Endothelial cell of umbilical vein (primary cell): ENCODE data around the gene BCL11B. TPM values are rescaled to one million over a fixed set of nuclear protein-coding genes. Genes with fewer than 3 reads are reported as not detected.

Experiments
- BruUV-seq: library from RNA; stranded (reverse); fragments of 400-500 nt; replicated peaks from 2 replicates; lab custom pipeline; 2021; lab: Mats Ljungman, UMichigan
- CTCF ChIA-PET: fragments of 300-600, 350-600 bp; sonication (Branson Sonifier 250); formaldehyde crosslinking; loops from one replicate; lab custom pipeline; 2021; ENCODE audit warnings: antibody characterized with exemption, inconsistent platforms; lab: Charles Lee
- POLR2A ChIA-PET: fragments of 300-600, 350-600 bp; sonication (Branson Sonifier 250); formaldehyde crosslinking; loops from one replicate; lab custom pipeline; 2021; ENCODE audit warnings: antibody characterized with exemption, inconsistent platforms; lab: Charles Lee
- DNase-seq: peaks from one replicate; pipeline ENCODE4 v3.0.0-alpha.2; 2011; ENCODE audit warnings: low read depth, low spot score
- FAIRE-seq: peaks from 2 replicates; lab custom pipeline; 2011; peaks lifted over from hg19 to GRCh38; lab: Jason Lieb, UNC
- H2AFZ ChIP-seq: 2 replicates; pipeline ENCODE4 v1.6.0; 2012; ENCODE audit warnings: low read depth, low read length, control low read depth, inconsistent platforms
- H3K27ac ChIP-seq: 2 replicates; pipeline ENCODE4 v1.5.1; 2011; ENCODE audit warnings: low read depth, mild to moderate bottlenecking, control low read depth, low read length, moderate library complexity; ENCODE audit not compliant: insufficient read depth
- H3K27me3 ChIP-seq, 2 experiments: 2 replicates each; pipeline versions ENCODE4 v1.6.0 to v1.6.1; 2011; ENCODE audit warnings: low read length in 2 of 2, mixed read lengths in 1 of 2; ENCODE audit not compliant: control insufficient read depth in 2 of 2, insufficient read depth in 2 of 2
- H3K36me3 ChIP-seq, 2 experiments: 2 replicates in 1 of 2; 3 replicates in 1 of 2; pipeline ENCODE4 v1.5.1; 2011; ENCODE audit warnings: low read length in 2 of 2, mild to moderate bottlenecking in 1 of 2, moderate library complexity in 1 of 2; ENCODE audit not compliant: control insufficient read depth in 2 of 2, insufficient read depth in 2 of 2; ENCODE audit errors: extremely low read depth in 1 of 2
- H3K4me1 ChIP-seq: 3 replicates; pipeline ENCODE4 v1.5.1; 2011; ENCODE audit warnings: mild to moderate bottlenecking, low read length; ENCODE audit not compliant: control insufficient read depth, insufficient read depth; ENCODE audit errors: extremely low read depth
- H3K4me2 ChIP-seq: 2 replicates; pipeline ENCODE4 v1.6.1; 2011; ENCODE audit warnings: low read length, control low read depth, mixed read lengths; ENCODE audit not compliant: insufficient read depth
- H3K4me3 ChIP-seq, 3 experiments: fragments of 200-600 bp in 1 of 3; sonication (generic), shearing (Covaris generic) in 1 of 3; replicated peaks in 1 of 3; 2 replicates each; pipeline ENCODE4 v1.5.1; 2011 to 2016; ENCODE audit warnings: control low read depth in 3 of 3, low read length in 3 of 3, mild to moderate bottlenecking in 2 of 3, inconsistent platforms in 1 of 3, low read depth in 1 of 3, moderate library complexity in 1 of 3; ENCODE audit not compliant: insufficient read depth in 1 of 3
- H3K79me2 ChIP-seq: 2 replicates; pipeline ENCODE4 v1.6.0; 2012; ENCODE audit warnings: low read length, inconsistent platforms; ENCODE audit not compliant: control insufficient read depth, insufficient read depth
- H3K9ac ChIP-seq: replicated peaks from 2 replicates; pipeline ENCODE3; 2011; ENCODE audit warnings: low read length, control low read depth; ENCODE audit not compliant: insufficient read depth; ENCODE audit errors: extremely low read depth
- H3K9me1 ChIP-seq: replicated peaks from 3 replicates; pipeline ENCODE4 v1.6.0; 2011; ENCODE audit warnings: mild to moderate bottlenecking, low read length; ENCODE audit not compliant: control insufficient read depth, insufficient read depth; ENCODE audit errors: extremely low read depth
- H3K9me3 ChIP-seq: replicated peaks from 2 replicates; pipeline ENCODE4 v1.5.1; 2012; ENCODE audit warnings: low read length, inconsistent platforms; ENCODE audit not compliant: control insufficient read depth, insufficient read depth
- H4K20me1 ChIP-seq: replicated peaks from 2 replicates; pipeline ENCODE3; 2011; ENCODE audit warnings: mild to moderate bottlenecking, low read length; ENCODE audit not compliant: control insufficient read depth, insufficient read depth; ENCODE audit errors: extremely low read depth
- EZH2 ChIP-seq: IDR thresholded peaks from 2 replicates; pipeline ENCODE4 v1.6.1; 2012; ENCODE audit warnings: borderline replicate concordance, low read depth, mild to moderate bottlenecking, moderate library complexity, low read length, inconsistent platforms; ENCODE audit not compliant: severe bottlenecking
- FOS ChIP-seq: IDR thresholded peaks from 2 replicates; pipeline ENCODE4 v1.6.1; 2011; ENCODE audit warnings: mild to moderate bottlenecking, low read length, moderate library complexity, borderline replicate concordance; ENCODE audit not compliant: insufficient read depth
- GATA2 ChIP-seq: IDR thresholded peaks from 2 replicates; pipeline ENCODE4 v1.7.0; 2011; ENCODE audit warnings: low read depth, mild to moderate bottlenecking, moderate library complexity, mixed read lengths, low read length; ENCODE audit not compliant: insufficient read length, insufficient read depth
- JUN ChIP-seq: IDR thresholded peaks from 2 replicates; pipeline ENCODE4 v1.6.1; 2011; ENCODE audit warnings: borderline replicate concordance, low read depth; ENCODE audit not compliant: insufficient read length, insufficient read depth
- MYC ChIP-seq: IDR thresholded peaks from one replicate; pipeline ENCODE4 v1.6.1; 2011; ENCODE audit warnings: mild to moderate bottlenecking, low read depth, low read length
- POLR2A ChIP-seq: IDR thresholded peaks from 2 replicates; pipeline ENCODE4 v1.6.1; 2012; ENCODE audit warnings: low read depth, mild to moderate bottlenecking, control low read depth, low read length
- POLR2AphosphoS5 ChIP-seq: IDR thresholded peaks from 2 replicates; pipeline ENCODE4 v1.6.1; 2012; ENCODE audit warnings: low read depth, mild to moderate bottlenecking, control low read depth, low read length, moderate library complexity; ENCODE audit not compliant: insufficient read depth
- dilution Hi-C: fragments of 300-500 bp; cut with MboI; formaldehyde crosslinking; loops from one replicate; pipeline ENCODE4 v1.15.0; 2019; ENCODE audit warnings: low sequenced_read_pairs; ENCODE audit not compliant: extremely low pct_ligation_motif_present
- intact Hi-C: fragments of 100-400 bp; cut with micrococcal nuclease; formaldehyde crosslinking; loops from one replicate; pipeline ENCODE4 v1.10.0; 2022
- polyA plus RNA-seq, 4 experiments: library from polyadenylated mRNA; depleted of rRNA in 3 of 4; stranded (reverse) in 3 of 4; unstranded in 1 of 4; fragments of >200 nt; gene quantifications; 2 replicates each; pipeline versions ENCODE4 v1.2.1 to v1.2.3, GENCODE V29; 2011 to 2012; ENCODE audit warnings: missing spikeins in 1 of 4
- total RNA-seq: library from RNA; stranded (reverse); gene quantifications from 2 replicates; pipeline ENCODE4 v1.2.3, GENCODE V29; 2021
- TF ChIP-seq, protein P1 (sequence below): IDR thresholded peaks from 2 replicates; pipeline ENCODE4 v1.6.1; 2011; ENCODE audit not compliant: insufficient read depth, insufficient read length
- TF ChIP-seq, protein P2 (sequence below), 2 donors: IDR thresholded peaks; 1 replicate in 1 of 2; 2 replicates in 1 of 2; pipeline ENCODE4 v1.5.1; 2011; ENCODE audit warnings: low read length in 2 of 2, mild to moderate bottlenecking in 2 of 2, moderate library complexity in 2 of 2, control low read depth in 1 of 2, inconsistent platforms in 1 of 2, low read depth in 1 of 2; ENCODE audit not compliant: insufficient read depth in 1 of 2; ENCODE audit errors: extremely low read depth in 1 of 2

The BCL11B gene
- total and polyA plus RNA-seq, 2 donors (not counting 3 experiments of a cell fraction or from before 2014, with no cell fraction given), result 0.03 to 0.07 TPM

DNA sequence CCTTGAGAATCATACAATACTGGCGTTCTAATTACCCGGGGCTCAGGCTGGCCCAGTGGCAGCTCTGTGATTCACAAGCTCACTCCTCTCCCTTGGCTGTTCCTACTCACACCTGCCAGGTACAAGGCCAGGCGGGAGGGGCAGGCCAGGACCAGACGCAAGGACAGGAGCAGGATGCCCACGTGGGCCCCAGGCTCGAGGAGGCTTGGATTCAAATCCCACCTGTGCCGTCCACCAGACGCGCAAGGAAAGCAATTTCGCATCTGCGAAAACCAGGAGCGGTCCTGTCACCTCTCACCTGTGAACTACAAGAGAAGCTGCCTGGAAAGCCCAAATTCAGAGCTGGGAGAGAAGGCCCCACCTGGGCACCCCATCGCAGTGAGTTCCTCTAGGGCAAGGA lies 50.6 kb downstream of the BCL11B start:
- CTCF ChIA-PET, result no interaction called here
- Histone ChIP-seq H3K9me1 (no peaks in the 10 kb centered on the region), H4K20me1 (no peaks in the 10 kb centered on the region), H3K79me2 (no peaks in the 10 kb centered on the region), H3K9me3 (no peaks in the 10 kb centered on the region), H3K4me3 (no peak overlapping the region), H3K4me1 (no peaks in the 10 kb centered on the region), H3K27me3 (no peaks in the 10 kb centered on the region), H3K27ac (no peak overlapping the region), H3K36me3 (no peaks in the 10 kb centered on the region), H3K9ac (no peak overlapping the region), H2AFZ (no peak overlapping the region), H3K4me2 (no peak overlapping the region)
- intact Hi-C loops, result no loop called here
- BruUV-seq, result no TSS peak
- TF ChIP-seq, protein P1, sequence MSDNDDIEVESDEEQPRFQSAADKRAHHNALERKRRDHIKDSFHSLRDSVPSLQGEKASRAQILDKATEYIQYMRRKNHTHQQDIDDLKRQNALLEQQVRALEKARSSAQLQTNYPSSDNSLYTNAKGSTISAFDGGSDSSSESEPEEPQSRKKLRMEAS, result no peak
- TF ChIP-seq GATA2, result no peak
- TF ChIP-seq JUN, result no peak
- no peak for TF ChIP-seq MYC
- no peak for TF ChIP-seq POLR2AphosphoS5
- TF ChIP-seq EZH2, result no peak
- TF ChIP-seq, protein P2, sequence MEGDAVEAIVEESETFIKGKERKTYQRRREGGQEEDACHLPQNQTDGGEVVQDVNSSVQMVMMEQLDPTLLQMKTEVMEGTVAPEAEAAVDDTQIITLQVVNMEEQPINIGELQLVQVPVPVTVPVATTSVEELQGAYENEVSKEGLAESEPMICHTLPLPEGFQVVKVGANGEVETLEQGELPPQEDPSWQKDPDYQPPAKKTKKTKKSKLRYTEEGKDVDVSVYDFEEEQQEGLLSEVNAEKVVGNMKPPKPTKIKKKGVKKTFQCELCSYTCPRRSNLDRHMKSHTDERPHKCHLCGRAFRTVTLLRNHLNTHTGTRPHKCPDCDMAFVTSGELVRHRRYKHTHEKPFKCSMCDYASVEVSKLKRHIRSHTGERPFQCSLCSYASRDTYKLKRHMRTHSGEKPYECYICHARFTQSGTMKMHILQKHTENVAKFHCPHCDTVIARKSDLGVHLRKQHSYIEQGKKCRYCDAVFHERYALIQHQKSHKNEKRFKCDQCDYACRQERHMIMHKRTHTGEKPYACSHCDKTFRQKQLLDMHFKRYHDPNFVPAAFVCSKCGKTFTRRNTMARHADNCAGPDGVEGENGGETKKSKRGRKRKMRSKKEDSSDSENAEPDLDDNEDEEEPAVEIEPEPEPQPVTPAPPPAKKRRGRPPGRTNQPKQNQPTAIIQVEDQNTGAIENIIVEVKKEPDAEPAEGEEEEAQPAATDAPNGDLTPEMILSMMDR (IDR thresholded peaks at IDR 0.05; ENCODE audit: extremely low read depth in 1 of 2, insufficient read depth in 1 of 2, low read depth in 1 of 2, low read length in 2 of 2), result no peak
- TF ChIP-seq POLR2A, result no peak
- TF ChIP-seq FOS, result no peak
- no peak for FAIRE-seq
- DNase-seq, result no peak
- POLR2A ChIA-PET, result no interaction called here
- dilution Hi-C loops, result no loop called here
